Activated naive CD4-positive, alpha-beta T cell treated with anti-CD3 and anti-CD28 coated beads for 36 hours (primary cell): ENCODE data around the gene LDHAL6B. TPM values are rescaled to one million over a fixed set of nuclear protein-coding genes. Genes with fewer than 3 reads are reported as not detected.

Source experiments
- CTCF ChIA-PET: fragments of 350-600 bp; sonication (Branson Sonifier 250); formaldehyde crosslinking; loops from one replicate; lab custom pipeline; 2021; ENCODE audit warnings: antibody characterized with exemption; lab: Charles Lee
- DNase-seq: peaks from one replicate; pipeline ENCODE4 v3.0.0-alpha.2; 2020
- H3K27ac Mint-ChIP-seq: one replicate; pipeline ENCODE4 v1.8.0; 2021; ENCODE audit warnings: mild to moderate bottlenecking, mixed read lengths
- H3K27me3 Mint-ChIP-seq: one replicate; pipeline ENCODE4 v1.8.0; 2021; ENCODE audit warnings: low read depth, mixed read lengths
- H3K36me3 Mint-ChIP-seq: one replicate; pipeline ENCODE4 v1.8.0; 2021; ENCODE audit warnings: low read depth, mixed read lengths
- H3K4me1 Mint-ChIP-seq: one replicate; pipeline ENCODE4 v1.8.0; 2021; ENCODE audit warnings: low read depth, mixed read lengths
- H3K4me3 Mint-ChIP-seq: one replicate; pipeline ENCODE4 v1.8.0; 2021; ENCODE audit warnings: mild to moderate bottlenecking, moderate library complexity, mixed read lengths
- H3K9me3 Mint-ChIP-seq: one replicate; pipeline ENCODE4 v1.8.0; 2021; ENCODE audit warnings: mixed read lengths
- intact Hi-C: fragments of 100-400 bp; cut with micrococcal nuclease; formaldehyde crosslinking; loops from one replicate; pipeline ENCODE4 v1.15.1; 2023
- total RNA-seq, 2 experiments: library from RNA; stranded (reverse); gene quantifications; one replicate each; pipeline ENCODE4 v1.2.3, GENCODE V29; 2021

LDHAL6B gene
- total RNA-seq, 2 experiments from 2014 or later = not detected

DNA sequence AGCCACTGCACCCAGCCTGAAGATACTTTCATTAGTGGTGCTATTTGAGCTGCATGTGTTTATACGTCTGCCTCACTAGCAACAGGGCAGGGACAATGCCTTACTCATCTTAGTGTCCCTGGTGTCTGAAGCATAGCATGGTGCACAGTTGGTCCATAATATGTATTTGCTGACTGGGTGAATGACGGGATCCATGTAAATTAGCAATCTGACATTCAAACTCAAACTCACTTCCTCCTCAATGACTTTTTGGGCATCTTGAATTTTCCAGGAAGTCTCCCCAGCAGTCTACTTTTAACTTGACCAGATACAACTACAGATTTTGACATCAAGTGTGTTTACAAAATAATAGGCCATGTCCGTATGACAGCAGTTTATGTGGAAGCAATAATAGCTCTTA, 3.0 kb upstream of the LDHAL6B start:
- H3K4me3 Mint-ChIP-seq = no peak overlapping the region
- no peaks in the 10 kb centered on the region for H3K4me1 Mint-ChIP-seq
- H3K9me3 Mint-ChIP-seq = no peaks in the 10 kb centered on the region
- no peak overlapping the region for H3K27ac Mint-ChIP-seq
- DNase-seq = no peak
- H3K36me3 Mint-ChIP-seq = no peaks in the 10 kb centered on the region
- intact Hi-C loops = no loop called here
- CTCF ChIA-PET = interaction anchor here (1.2 kb wide), 1 partner anchor 29 kb away, joined by 3 read pairs; no protein-coding TSS in a partner anchor
- no peaks in the 10 kb centered on the region for H3K27me3 Mint-ChIP-seq

- Mint-ChIP-seq H3K36me3 (no peaks in the 10 kb centered on the region), H3K27me3 (no peaks in the 10 kb centered on the region), H3K4me3 (no peak overlapping the region), H3K4me1 (no peaks in the 10 kb centered on the region), H3K27ac (no peak overlapping the region), H3K9me3 (no peaks in the 10 kb centered on the region)
- DNase-seq = no peak
- CTCF ChIA-PET = no interaction called here
- intact Hi-C loops = no loop called here
Measured at GRCh38 chr15:59205839-59206622, 612 bp upstream of the LDHAL6B start.

GRCh38 chr15:59208613-59209249, 2.1 kb downstream of the LDHAL6B start:
- no peaks in the 10 kb centered on the region for H3K9me3 Mint-ChIP-seq
- no peak overlapping the region for H3K4me3 Mint-ChIP-seq
- no peaks in the 10 kb centered on the region for H3K4me1 Mint-ChIP-seq
- intact Hi-C loops = no loop called here
- no peaks in the 10 kb centered on the region for H3K36me3 Mint-ChIP-seq
- no peak for DNase-seq
- CTCF ChIA-PET = no interaction called here
- H3K27ac Mint-ChIP-seq = no peak overlapping the region
- no peaks in the 10 kb centered on the region for H3K27me3 Mint-ChIP-seq

DNA sequence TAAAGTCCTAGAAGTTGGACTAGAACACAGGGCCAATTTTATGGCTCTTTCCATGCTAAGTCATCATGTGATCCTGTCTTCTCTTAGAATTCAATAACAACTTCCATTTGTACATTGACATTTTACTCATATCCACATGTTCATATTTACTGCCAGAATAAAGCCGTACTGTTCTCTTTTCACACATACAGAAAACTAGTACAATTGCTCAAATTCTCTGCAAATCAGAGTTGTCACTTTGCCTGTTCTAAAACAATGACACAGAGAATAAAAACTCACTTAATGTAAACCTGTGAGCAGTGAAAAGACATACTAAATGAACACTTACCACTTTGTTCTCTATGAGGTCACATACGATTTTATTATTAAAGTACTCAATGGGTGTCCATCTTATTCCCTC, 3.5 kb downstream of the LDHAL6B start:
- Mint-ChIP-seq H3K27ac (no peak overlapping the region), H3K36me3 (no peaks in the 10 kb centered on the region), H3K4me3 (no peak overlapping the region), H3K4me1 (no peaks in the 10 kb centered on the region), H3K9me3 (no peaks in the 10 kb centered on the region), H3K27me3 (no peaks in the 10 kb centered on the region)
- CTCF ChIA-PET = no interaction called here
- intact Hi-C loops = no loop called here
- no peak for DNase-seq

- no peak overlapping the region for H3K4me3 Mint-ChIP-seq
- CTCF ChIA-PET = no interaction called here
- DNase-seq = no peak
- H3K9me3 Mint-ChIP-seq = no peaks in the 10 kb centered on the region
- no peaks in the 10 kb centered on the region for H3K27me3 Mint-ChIP-seq
- intact Hi-C loops = no loop called here
- H3K36me3 Mint-ChIP-seq = no peaks in the 10 kb centered on the region
- no peaks in the 10 kb centered on the region for H3K4me1 Mint-ChIP-seq
- H3K27ac Mint-ChIP-seq = no peak overlapping the region
Measured at GRCh38 chr15:59216911-59217310, 10.3 kb downstream of the LDHAL6B start.

- no peak for DNase-seq
- H3K27ac Mint-ChIP-seq = no peak overlapping the region
- no peaks in the 10 kb centered on the region for H3K36me3 Mint-ChIP-seq
- H3K4me1 Mint-ChIP-seq = no peaks in the 10 kb centered on the region
- CTCF ChIA-PET = no interaction called here
- H3K4me3 Mint-ChIP-seq = no peak overlapping the region
- H3K27me3 Mint-ChIP-seq = no peaks in the 10 kb centered on the region
- intact Hi-C loops = no loop called here
- H3K9me3 Mint-ChIP-seq = no peaks in the 10 kb centered on the region
Measured at GRCh38 chr15:59217876-59218498, 11.3 kb downstream of the LDHAL6B start.

DNA sequence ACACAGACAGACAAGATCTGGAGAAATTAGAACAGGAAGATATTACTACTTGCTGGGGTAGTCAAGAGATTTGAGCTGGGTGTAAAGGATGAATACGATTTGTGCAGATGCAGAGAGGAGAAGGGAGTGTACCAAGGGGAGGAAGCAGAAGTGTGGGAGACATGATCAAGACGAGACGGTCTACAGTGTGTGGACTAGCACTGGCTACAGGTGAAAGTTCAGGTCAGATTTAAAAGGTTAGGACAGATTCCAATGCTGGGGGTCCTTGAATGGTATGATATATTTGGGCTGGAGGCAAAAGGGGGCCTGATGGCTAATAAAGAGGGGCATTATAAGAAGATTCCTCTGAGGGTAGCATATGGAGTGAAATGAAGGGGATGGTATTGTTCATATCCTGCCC, 12.1 kb downstream of the LDHAL6B start:
- Mint-ChIP-seq H3K27me3 (no peaks in the 10 kb centered on the region), H3K36me3 (no peaks in the 10 kb centered on the region), H3K4me3 (no peak overlapping the region), H3K9me3 (no peaks in the 10 kb centered on the region), H3K4me1 (no peaks in the 10 kb centered on the region), H3K27ac (no peak overlapping the region)
- CTCF ChIA-PET = no interaction called here
- no peak for DNase-seq
- intact Hi-C loops = no loop called here

DNA sequence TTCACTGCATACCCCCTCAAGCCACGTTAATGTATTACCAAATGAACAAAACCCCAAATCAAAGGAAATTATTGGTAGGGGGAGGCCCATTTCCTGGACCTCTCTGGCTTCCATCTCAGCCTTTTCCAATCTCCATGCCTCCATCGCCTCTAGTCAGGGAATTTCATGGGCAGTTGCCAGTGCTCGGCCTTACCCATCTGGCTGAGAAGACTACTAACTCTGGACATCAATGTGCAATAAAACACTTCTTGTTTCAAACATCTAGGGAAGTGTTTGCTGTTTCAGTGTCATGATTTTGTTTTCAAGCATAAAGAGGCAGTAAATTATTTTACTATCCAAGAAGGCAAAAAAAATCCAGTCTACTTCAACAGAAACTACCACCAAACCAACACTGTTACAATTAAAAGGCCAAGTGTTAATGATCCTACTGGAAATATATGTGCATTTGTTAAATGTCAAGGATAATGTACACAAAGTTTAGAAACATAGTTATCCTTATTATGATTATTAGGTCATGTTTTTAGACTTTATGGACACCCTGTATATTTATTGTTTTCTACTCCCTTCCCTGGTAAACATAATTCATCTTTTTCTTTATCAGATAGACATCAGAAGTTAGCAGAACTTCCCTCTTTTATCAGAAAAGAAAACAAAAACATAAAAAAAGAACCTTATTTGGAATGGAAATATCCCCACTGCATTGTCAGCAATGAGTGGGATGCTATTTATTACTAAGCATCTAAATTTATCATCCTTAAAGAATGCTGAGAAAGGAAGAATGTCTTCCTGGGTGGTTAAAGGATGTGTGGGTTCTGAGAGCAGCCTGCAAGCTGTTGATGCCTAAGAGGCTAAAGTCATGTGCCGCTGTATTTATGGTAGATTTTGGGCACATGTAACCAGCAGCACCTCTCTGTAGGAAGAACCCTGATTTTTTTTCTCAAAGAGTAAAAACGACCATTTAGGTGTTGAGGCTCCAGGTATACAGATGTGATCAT, 15.2 kb downstream of the LDHAL6B start:
- Mint-ChIP-seq H3K9me3 (no peaks in the 10 kb centered on the region), H3K27me3 (peaks cover 3% of the 10 kb centered on the region), H3K27ac (no peak overlapping the region), H3K4me1 (no peaks in the 10 kb centered on the region), H3K4me3 (no peak overlapping the region), H3K36me3 (no peaks in the 10 kb centered on the region)
- no peak for DNase-seq
- CTCF ChIA-PET = no interaction called here
- intact Hi-C loops = no loop called here

GRCh38 chr15:59222906-59223550, 16.4 kb downstream of the LDHAL6B start:
- no peaks in the 10 kb centered on the region for H3K9me3 Mint-ChIP-seq
- H3K27me3 Mint-ChIP-seq = peaks cover 3% of the 10 kb centered on the region
- CTCF ChIA-PET = interaction anchor here (1.4 kb wide), 1 partner anchor 24 kb away, joined by 3 read pairs; no protein-coding TSS in a partner anchor
- H3K27ac Mint-ChIP-seq = no peak overlapping the region
- DNase-seq = no peak
- intact Hi-C loops = no loop called here
- H3K36me3 Mint-ChIP-seq = no peaks in the 10 kb centered on the region
- no peak overlapping the region for H3K4me3 Mint-ChIP-seq
- H3K4me1 Mint-ChIP-seq = no peaks in the 10 kb centered on the region

GRCh38 chr15:59223736-59224135, 17.1 kb downstream of the LDHAL6B start:
- intact Hi-C loops = no loop called here
- H3K27me3 Mint-ChIP-seq = peaks cover 3% of the 10 kb centered on the region
- H3K4me1 Mint-ChIP-seq = no peaks in the 10 kb centered on the region
- DNase-seq = no peak
- no peaks in the 10 kb centered on the region for H3K36me3 Mint-ChIP-seq
- CTCF ChIA-PET = interaction anchor here (0.6 to 1.4 kb wide), 2 partner anchors 11 to 23 kb away, joined by 3 to 4 read pairs; no protein-coding TSS in a partner anchor
- no peak overlapping the region for H3K27ac Mint-ChIP-seq
- no peaks in the 10 kb centered on the region for H3K9me3 Mint-ChIP-seq
- H3K4me3 Mint-ChIP-seq = no peak overlapping the region

- no peaks in the 10 kb centered on the region for H3K4me1 Mint-ChIP-seq
- intact Hi-C loops = no loop called here
- CTCF ChIA-PET = interaction anchor here (0.6 to 1.4 kb wide), 3 partner anchors 10 to 69 kb away, joined by 3 to 4 read pairs (median 4); no protein-coding TSS in a partner anchor
- H3K27ac Mint-ChIP-seq = no peak overlapping the region
- H3K27me3 Mint-ChIP-seq = peaks cover 3% of the 10 kb centered on the region
- H3K36me3 Mint-ChIP-seq = no peaks in the 10 kb centered on the region
- DNase-seq = no peak
- no peak overlapping the region for H3K4me3 Mint-ChIP-seq
- H3K9me3 Mint-ChIP-seq = no peaks in the 10 kb centered on the region
Measured at GRCh38 chr15:59224474-59224873, 17.8 kb downstream of the LDHAL6B start.
